Measurements from ENCODE around the gene KCNQ4. TPM values are rescaled to one million over a fixed set of nuclear protein-coding genes. Genes with fewer than 3 reads are reported as not detected.

The KCNQ4 gene
- total and polyA plus RNA-seq, 2 of the 4 experiments (the other 2 are of a cell fraction): 0.07 TPM; not detected in 1

DNA sequence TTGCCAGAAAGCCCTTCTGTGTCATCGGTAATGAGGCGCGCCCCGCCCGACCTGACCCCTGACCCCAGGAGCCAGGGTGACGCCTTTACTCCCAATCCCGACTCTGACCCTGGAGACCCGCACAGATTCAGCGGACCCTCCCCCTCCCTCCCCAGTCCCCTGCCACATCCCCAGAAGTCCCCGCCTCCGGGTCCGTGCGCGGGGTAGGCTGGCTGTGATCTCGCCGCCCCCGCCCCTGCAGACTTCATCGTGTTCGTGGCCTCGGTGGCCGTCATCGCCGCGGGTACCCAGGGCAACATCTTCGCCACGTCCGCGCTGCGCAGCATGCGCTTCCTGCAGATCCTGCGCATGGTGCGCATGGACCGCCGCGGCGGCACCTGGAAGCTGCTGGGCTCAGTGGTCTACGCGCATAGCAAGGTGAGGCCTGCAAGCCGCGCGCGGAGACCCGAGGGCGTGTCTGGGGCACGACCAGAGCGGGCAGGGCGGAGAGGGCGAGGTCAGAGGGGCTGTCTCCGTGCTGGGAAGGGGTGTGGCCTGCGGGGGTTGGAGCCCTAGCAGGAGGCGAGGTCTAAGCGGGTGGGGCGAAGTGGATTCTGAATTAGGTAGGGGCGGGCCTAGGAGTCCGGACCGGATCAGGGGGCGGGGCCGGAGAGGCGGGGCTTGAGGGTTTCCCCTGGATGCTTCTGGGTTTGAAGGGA, 34.8 kb downstream of the KCNQ4 start:
- TF ChIP-seq RAD21 (IDR thresholded peaks at IDR 0.05; ENCODE audit: low read length) (no peak), MAFK (IDR thresholded peaks at IDR 0.05; ENCODE audit: low read depth, low read length) (no peak), CTCF (conservative IDR thresholded peaks at IDR 0.05; ENCODE audit: low read depth, low read length) (no peak), RCOR1 (IDR thresholded peaks at IDR 0.05; ENCODE audit: insufficient replicate concordance, low read length) (no peak), MXI1 (IDR thresholded peaks at IDR 0.05; ENCODE audit: borderline replicate concordance, low read depth, low read length) (no peak), CHD1 (IDR thresholded peaks at IDR 0.05; ENCODE audit: low read depth, low read length) (no peak), FOS (IDR thresholded peaks at IDR 0.05; ENCODE audit: low read depth, low read length) (no peak), MAZ (IDR thresholded peaks at IDR 0.05; ENCODE audit: borderline replicate concordance, low read depth, low read length) (no peak), RFX5 (IDR thresholded peaks at IDR 0.05; ENCODE audit: low read depth, low read length) (no peak)
- TF ChIP-seq, protein P1, sequence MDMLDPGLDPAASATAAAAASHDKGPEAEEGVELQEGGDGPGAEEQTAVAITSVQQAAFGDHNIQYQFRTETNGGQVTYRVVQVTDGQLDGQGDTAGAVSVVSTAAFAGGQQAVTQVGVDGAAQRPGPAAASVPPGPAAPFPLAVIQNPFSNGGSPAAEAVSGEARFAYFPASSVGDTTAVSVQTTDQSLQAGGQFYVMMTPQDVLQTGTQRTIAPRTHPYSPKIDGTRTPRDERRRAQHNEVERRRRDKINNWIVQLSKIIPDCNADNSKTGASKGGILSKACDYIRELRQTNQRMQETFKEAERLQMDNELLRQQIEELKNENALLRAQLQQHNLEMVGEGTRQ (IDR thresholded peaks at IDR 0.05; ENCODE audit: low read depth, low read length): no peak
- Histone ChIP-seq H3K9me1 (ENCODE audit: insufficient read depth, low read length) (no peaks in the 10 kb centered on the region), H3K4me3 (ENCODE audit: insufficient read depth, low read depth, low read length) (peak overlapping the region; percentile 41), H3K4ac (ENCODE audit: low read depth, low read length) (no peak overlapping the region), H2AK9ac (replicated peaks; ENCODE audit: low read depth, low read length, poor library complexity) (no peak overlapping the region), H4K8ac (ENCODE audit: low read depth in 2 of 2, low read length in 2 of 2) (no peak overlapping the region), H3K9me3 (ENCODE audit: control insufficient read depth, insufficient read depth, low read length) (no peaks in the 10 kb centered on the region), H3K36me3 (ENCODE audit: control insufficient read depth, insufficient read depth, low read length) (no peaks in the 10 kb centered on the region), H3K4me1 (ENCODE audit: control insufficient read depth, insufficient read depth, low read length) (peaks cover 3% of the 10 kb centered on the region), H2BK5ac (ENCODE audit: low read depth, low read length, poor library complexity, severe bottlenecking) (no peak overlapping the region), H3K9ac (ENCODE audit: low read depth, low read length) (no peak overlapping the region), H4K5ac (ENCODE audit: low read depth, low read length) (no peak overlapping the region), H2AK5ac (ENCODE audit: low read depth, low read length) (no peak overlapping the region), H3K23ac (ENCODE audit: low read depth, low read length) (no peak overlapping the region), H2BK15ac (ENCODE audit: low read depth, low read length) (no peak overlapping the region), H3K56ac (ENCODE audit: extremely low read depth, insufficient read depth, low read length) (no peak overlapping the region), H3K79me1 (ENCODE audit: low read depth in 1 of 2, low read length in 2 of 2) (no peaks in the 10 kb centered on the region), H3K27ac (ENCODE audit: insufficient read depth, low read length) (no peak overlapping the region), H2BK120ac (ENCODE audit: low read depth, low read length) (no peak overlapping the region), H3K4me2 (ENCODE audit: low read depth, low read length) (peak overlapping the region; percentile 57), H4K91ac (ENCODE audit: insufficient read depth, low read depth, low read length) (no peak overlapping the region), H2BK20ac (ENCODE audit: low read depth, low read length) (no peak overlapping the region), H2AFZ (replicated peaks; ENCODE audit: low read length, poor library complexity) (peak overlapping the region; percentile 88), H3K27me3 (ENCODE audit: control insufficient read depth, insufficient read depth, low read length) (peaks cover 44% of the 10 kb centered on the region), H3K18ac (ENCODE audit: low read depth, low read length) (no peak overlapping the region), H3K14ac (replicated peaks; ENCODE audit: low read depth, low read length) (no peak overlapping the region), H4K20me1 (ENCODE audit: insufficient read depth, low read length) (no peaks in the 10 kb centered on the region)
- ChIA-PET CTCF (interaction anchor here (0.6 kb wide), 1 partner anchor 44 kb away, joined by 3 read pairs; no protein-coding TSS in a partner anchor), POLR2A (ENCODE audit: unreplicated experiment) (no interaction called here)
- intact Hi-C loops (cut with micrococcal nuclease) (no loop called here), in situ Hi-C loops (cut with MboI; ENCODE audit: low sequenced_read_pairs) (no loop called here), dilution Hi-C loops (cut with HindIII; ENCODE audit: low sequenced_read_pairs, unreplicated experiment) (no loop called here)
- no peak for DNase-seq
- ATAC-seq (ENCODE audit: low read depth): peak; percentile 63
- 0% methylated on average over 5 of the region's 59 CpGs; no CpG with 5 or more reads in 1 of the 2 experiments for WGBS, 2 experiments (ENCODE audit: extremely low coverage in 2 of 2, insufficient read length in 1 of 2)
- BruUV-seq (replicated peaks): no TSS peak

All from IMR-90 (cell line).